Esophagus muscularis mucosa (tissue), 4 donors: ENCODE measurements around the gene SLC25A30.

ENCODE experiments used
- EP300 ChIP-seq: sonication (generic); formaldehyde crosslinking; IDR thresholded peaks from one replicate; pipeline ENCODE4 v1.6.1; 2017; ENCODE audit warnings: antibody characterized with exemption
- POLR2A ChIP-seq: fragments of 450-650 bp; IDR thresholded peaks from one replicate; pipeline ENCODE4 v1.6.1; 2017; ENCODE audit warnings: antibody characterized with exemption, moderate library complexity, mild to moderate bottlenecking, low read depth
- TF ChIP-seq, protein P1 (sequence below), 3 experiments: fragments of 200-600 bp in 2 of 3; fragments of 450-650 bp in 1 of 3; sonication (generic) in 2 of 3; IDR thresholded peaks; one replicate each; pipeline ENCODE4 v1.5.1; 2017 to 2019; ENCODE audit warnings: antibody characterized with exemption in 3 of 3, mild to moderate bottlenecking in 2 of 3, moderate library complexity in 1 of 3

DNA sequence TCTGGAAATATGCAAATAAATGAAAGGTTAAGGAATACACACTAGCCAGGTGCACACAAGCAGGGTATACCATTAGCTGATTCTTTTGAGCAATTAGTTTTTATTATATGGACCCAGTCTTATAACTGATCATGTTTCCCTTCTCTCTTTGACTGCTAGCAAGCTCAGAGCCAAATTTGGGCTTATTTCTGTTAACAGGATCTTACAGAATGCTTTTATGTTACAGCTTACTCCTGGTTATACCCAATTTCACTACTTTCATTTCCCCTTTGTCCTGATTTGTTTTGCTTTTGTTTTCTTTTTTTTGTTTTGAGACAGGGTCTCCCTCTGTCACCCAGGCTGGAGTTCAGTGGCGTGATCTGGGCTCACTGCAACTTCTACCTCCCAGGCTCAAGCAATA is 64.3 kb downstream of the SLC25A30 start:
- no peak for TF ChIP-seq EP300
- TF ChIP-seq, protein P1, sequence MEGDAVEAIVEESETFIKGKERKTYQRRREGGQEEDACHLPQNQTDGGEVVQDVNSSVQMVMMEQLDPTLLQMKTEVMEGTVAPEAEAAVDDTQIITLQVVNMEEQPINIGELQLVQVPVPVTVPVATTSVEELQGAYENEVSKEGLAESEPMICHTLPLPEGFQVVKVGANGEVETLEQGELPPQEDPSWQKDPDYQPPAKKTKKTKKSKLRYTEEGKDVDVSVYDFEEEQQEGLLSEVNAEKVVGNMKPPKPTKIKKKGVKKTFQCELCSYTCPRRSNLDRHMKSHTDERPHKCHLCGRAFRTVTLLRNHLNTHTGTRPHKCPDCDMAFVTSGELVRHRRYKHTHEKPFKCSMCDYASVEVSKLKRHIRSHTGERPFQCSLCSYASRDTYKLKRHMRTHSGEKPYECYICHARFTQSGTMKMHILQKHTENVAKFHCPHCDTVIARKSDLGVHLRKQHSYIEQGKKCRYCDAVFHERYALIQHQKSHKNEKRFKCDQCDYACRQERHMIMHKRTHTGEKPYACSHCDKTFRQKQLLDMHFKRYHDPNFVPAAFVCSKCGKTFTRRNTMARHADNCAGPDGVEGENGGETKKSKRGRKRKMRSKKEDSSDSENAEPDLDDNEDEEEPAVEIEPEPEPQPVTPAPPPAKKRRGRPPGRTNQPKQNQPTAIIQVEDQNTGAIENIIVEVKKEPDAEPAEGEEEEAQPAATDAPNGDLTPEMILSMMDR (IDR thresholded peaks at IDR 0.05): no peak
- no peak for TF ChIP-seq POLR2A
